ENCODE measurements around the gene SLC39A12.
A peak's percentile ranks its signal among the peaks of the same experiment; 100 is the strongest.

Gene SLC39A12

DNA sequence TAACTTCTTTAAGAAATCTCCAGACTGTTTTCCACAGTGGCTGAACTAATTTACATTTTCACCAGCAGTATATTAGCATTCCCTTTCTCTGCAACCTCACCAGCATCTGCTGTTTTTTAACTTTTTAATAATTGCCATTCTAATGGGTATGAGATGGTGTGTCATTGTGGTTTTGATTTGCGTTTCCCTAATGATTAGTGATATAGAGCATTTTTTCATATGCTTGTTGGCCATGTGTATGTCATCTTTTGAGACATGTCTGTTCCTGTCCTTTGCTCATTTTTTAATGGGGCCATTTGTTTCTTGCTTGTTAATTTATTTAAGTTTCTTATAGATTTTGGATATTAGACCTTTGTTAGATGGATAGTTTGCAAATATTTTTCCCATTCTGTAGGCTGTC lies 68.8 kb downstream of the SLC39A12 start:
- H3K36me3 ChIP-seq (ENCODE audit: control insufficient read depth, insufficient read depth, low read length), result no peaks in the 10 kb centered on the region
- no peak overlapping the region for H3K4me3 ChIP-seq (ENCODE audit: low read length)
- no peak overlapping the region for H3K27ac ChIP-seq (ENCODE audit: low read depth, low read length)
- H3K4me1 ChIP-seq (ENCODE audit: control insufficient read depth, insufficient read depth, low read length), result no peaks in the 10 kb centered on the region
- no peak overlapping the region for H3K9ac ChIP-seq (ENCODE audit: low read length)
- H3K27me3 ChIP-seq (ENCODE audit: control insufficient read depth, insufficient read depth, low read length), result no peaks in the 10 kb centered on the region

DNA sequence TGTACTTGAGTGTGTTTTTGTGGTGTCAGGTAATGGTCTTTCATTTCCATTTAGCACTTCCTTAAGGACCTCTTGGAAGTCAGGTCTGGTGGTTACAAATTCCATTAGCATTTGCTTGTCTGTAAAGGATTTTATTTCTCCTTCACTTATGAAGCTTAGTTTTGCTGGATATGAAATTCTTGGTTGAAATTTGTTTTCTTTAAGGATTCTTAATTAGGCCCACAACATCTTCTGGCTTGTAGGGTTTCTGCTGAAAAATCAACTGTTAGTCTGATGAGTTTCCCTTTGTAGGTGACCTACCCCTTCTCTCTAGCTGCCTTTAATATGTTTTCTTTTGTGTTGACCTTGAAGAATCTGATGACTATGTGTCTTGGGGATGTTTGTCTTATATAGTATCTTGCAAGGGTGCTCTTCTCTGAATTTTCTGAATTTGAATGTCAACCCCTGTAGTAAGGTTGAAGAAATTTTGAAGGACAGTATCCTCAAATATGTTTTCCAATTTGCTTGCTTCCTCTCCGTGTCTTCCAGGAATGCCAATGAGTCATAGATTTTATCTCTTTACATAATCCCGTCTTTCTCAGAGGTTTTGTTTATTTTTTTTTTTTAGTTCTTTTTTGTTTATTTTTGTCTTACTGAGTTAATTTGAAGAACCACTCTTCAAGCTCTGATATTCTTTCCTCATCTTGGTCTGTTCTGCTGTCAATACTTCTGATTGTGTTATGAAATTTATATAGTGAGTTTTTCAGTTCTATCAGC lies 70.2 kb downstream of the SLC39A12 start:
- no peak overlapping the region for H3K9ac ChIP-seq (ENCODE audit: low read length)
- H3K27me3 ChIP-seq (ENCODE audit: control insufficient read depth, insufficient read depth, low read length), result no peaks in the 10 kb centered on the region

DNA sequence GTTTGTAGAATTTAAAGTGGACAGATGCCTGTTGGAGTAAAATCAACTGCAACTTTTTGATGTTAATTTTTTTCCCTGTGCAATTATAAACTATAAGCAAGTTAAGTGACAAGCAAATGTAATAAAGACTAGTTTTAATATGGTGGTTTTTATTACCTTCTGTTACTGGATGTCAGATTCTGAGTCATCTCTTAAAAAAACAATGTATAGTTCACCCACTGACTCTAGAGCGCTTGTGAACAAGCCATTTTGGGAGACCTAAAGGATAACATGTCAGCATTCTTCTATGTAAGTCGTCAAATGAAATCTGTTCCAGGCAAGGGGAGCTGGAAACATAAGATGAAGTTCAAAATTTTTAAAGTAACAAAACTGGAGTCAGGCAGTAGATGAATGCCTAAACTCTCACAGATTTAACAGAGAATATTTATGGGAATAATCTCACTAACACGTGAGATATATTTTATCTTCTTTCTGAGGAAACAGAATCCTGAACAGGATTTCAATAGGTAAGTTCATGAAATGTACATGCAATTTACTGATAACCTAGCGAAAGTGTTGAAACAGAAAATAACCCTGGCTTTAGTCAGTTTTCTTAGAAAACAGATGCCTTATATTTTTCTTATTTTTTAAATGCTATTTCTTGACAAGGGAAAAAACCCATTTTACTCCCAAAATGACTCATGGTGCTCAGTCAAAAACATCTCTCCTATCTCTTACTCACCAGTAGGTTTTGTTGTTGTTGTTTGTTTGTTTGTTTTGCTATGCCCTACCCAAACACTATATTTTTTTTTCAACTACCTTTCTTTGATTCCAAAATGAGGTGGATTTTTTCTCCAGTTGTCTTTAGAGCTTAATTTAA lies 91.7 kb downstream of the SLC39A12 start:
- peaks cover 2% of the 10 kb centered on the region for H3K4me1 ChIP-seq (ENCODE audit: control insufficient read depth, insufficient read depth, low read length)
- H3K36me3 ChIP-seq (ENCODE audit: control insufficient read depth, insufficient read depth, low read length), result no peaks in the 10 kb centered on the region
- no peak overlapping the region for H3K4me3 ChIP-seq (ENCODE audit: low read length)
- no peaks in the 10 kb centered on the region for H3K27me3 ChIP-seq (ENCODE audit: control insufficient read depth, insufficient read depth, low read length)
- H3K9ac ChIP-seq (ENCODE audit: low read length), result no peak overlapping the region
- no peak overlapping the region for H3K27ac ChIP-seq (ENCODE audit: low read depth, low read length)

More for the DNA sequence above, 70.2 kb downstream of the SLC39A12 start:
- H3K36me3 ChIP-seq (ENCODE audit: control insufficient read depth, insufficient read depth, low read length), result no peaks in the 10 kb centered on the region
- H3K4me1 ChIP-seq (ENCODE audit: control insufficient read depth, insufficient read depth, low read length), result no peaks in the 10 kb centered on the region
- H3K4me3 ChIP-seq (ENCODE audit: low read length), result no peak overlapping the region
- H3K27ac ChIP-seq (ENCODE audit: low read depth, low read length), result no peak overlapping the region

- H3K27ac ChIP-seq (ENCODE audit: low read depth, low read length), result no peak overlapping the region
- no peak overlapping the region for H3K4me3 ChIP-seq (ENCODE audit: low read length)
- no peaks in the 10 kb centered on the region for H3K36me3 ChIP-seq (ENCODE audit: control insufficient read depth, insufficient read depth, low read length)
- peaks cover 2% of the 10 kb centered on the region for H3K4me1 ChIP-seq (ENCODE audit: control insufficient read depth, insufficient read depth, low read length)
- no peak overlapping the region for H3K9ac ChIP-seq (ENCODE audit: low read length)
- no peaks in the 10 kb centered on the region for H3K27me3 ChIP-seq (ENCODE audit: control insufficient read depth, insufficient read depth, low read length)
Observed at GRCh38 chr10:18044976-18045720, 93.4 kb downstream of the SLC39A12 start.

- Histone ChIP-seq H3K36me3 (ENCODE audit: control insufficient read depth, insufficient read depth, low read length) (no peaks in the 10 kb centered on the region), H3K4me1 (ENCODE audit: control insufficient read depth, insufficient read depth, low read length) (peaks cover 3% of the 10 kb centered on the region), H3K9ac (ENCODE audit: low read length) (no peak overlapping the region), H3K27me3 (ENCODE audit: control insufficient read depth, insufficient read depth, low read length) (no peaks in the 10 kb centered on the region), H3K4me3 (ENCODE audit: low read length) (no peak overlapping the region), H3K27ac (ENCODE audit: low read depth, low read length) (no peak overlapping the region)
Observed at GRCh38 chr10:18056583-18056982, 104.9 kb downstream of the SLC39A12 start.

DNA sequence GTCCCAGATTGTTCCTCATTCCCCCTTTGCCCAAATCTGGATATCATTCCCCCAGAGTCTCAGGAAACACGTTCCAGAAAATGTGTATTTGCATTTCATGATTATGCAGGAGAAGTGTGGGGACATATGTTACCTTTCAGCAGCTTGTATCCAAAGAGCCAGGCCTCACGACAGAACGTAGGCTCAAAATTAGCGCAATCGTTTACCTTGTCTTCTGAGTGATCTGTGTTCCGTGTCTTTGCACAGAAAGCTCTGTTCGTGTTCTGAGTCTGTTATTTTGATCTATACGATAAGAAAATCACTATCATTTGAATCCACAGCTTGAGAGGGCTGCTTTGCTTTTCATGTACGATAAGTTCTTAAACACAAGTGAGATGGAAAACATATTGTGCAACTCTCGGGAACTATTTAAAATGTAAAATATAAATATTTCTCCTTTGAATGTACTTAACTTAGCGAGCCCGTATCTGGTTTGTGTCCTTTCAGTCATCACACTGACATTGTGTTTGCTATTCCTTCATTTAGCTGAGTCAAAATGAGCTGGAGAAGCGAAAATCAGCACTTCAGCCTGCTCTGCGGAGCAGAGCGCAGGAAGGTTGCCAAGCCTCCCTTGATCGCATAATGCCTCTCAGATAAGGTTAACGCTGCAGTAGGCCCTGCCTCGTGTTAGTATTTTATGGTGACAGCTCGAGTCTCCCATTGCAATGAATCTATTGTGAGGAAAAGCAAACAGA lies 108.3 kb downstream of the SLC39A12 start:
- H3K4me1 ChIP-seq (ENCODE audit: control insufficient read depth, insufficient read depth, low read length), result peaks cover 3% of the 10 kb centered on the region
- H3K4me3 ChIP-seq (ENCODE audit: low read length), result no peak overlapping the region
- no peaks in the 10 kb centered on the region for H3K36me3 ChIP-seq (ENCODE audit: control insufficient read depth, insufficient read depth, low read length)
- no peak overlapping the region for H3K9ac ChIP-seq (ENCODE audit: low read length)
- H3K27ac ChIP-seq (ENCODE audit: low read depth, low read length), result peak overlapping the region; percentile 70
- H3K27me3 ChIP-seq (ENCODE audit: control insufficient read depth, insufficient read depth, low read length), result no peaks in the 10 kb centered on the region

- Histone ChIP-seq H3K4me3 (ENCODE audit: low read length) (no peak overlapping the region), H3K27ac (ENCODE audit: low read depth, low read length) (no peak overlapping the region), H3K36me3 (ENCODE audit: control insufficient read depth, insufficient read depth, low read length) (no peaks in the 10 kb centered on the region), H3K4me1 (ENCODE audit: control insufficient read depth, insufficient read depth, low read length) (no peaks in the 10 kb centered on the region), H3K9ac (ENCODE audit: low read length) (no peak overlapping the region), H3K27me3 (ENCODE audit: control insufficient read depth, insufficient read depth, low read length) (no peaks in the 10 kb centered on the region)
Observed at GRCh38 chr10:18066947-18067346, 115.2 kb downstream of the SLC39A12 start.

DNA sequence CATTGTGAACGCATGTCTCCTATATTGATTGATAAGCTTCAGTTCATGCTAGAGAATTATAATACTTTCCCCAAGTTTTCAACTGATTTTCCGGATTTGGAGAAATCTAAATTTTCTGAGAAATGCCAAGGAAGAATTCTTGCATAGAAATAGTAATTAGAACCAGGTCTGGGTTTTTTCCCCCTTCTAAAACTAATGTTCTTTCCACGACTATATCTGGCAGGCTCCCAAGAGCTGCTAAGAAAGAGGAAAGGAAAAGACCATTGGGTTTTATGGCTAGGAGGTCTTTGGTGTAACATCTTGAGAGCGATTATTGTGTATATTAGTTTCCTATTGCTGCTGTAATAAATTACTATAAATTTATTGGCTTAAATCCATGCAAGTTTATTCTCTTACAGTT lies 116.7 kb downstream of the SLC39A12 start:
- Histone ChIP-seq H3K36me3 (ENCODE audit: control insufficient read depth, insufficient read depth, low read length) (no peaks in the 10 kb centered on the region), H3K27me3 (ENCODE audit: control insufficient read depth, insufficient read depth, low read length) (no peaks in the 10 kb centered on the region), H3K9ac (ENCODE audit: low read length) (no peak overlapping the region)

GRCh38 chr10:18071591-18071990 lies 119.9 kb downstream of the SLC39A12 start:
- no peak overlapping the region for H3K27ac ChIP-seq (ENCODE audit: low read depth, low read length)
- no peaks in the 10 kb centered on the region for H3K4me1 ChIP-seq (ENCODE audit: control insufficient read depth, insufficient read depth, low read length)
- H3K9ac ChIP-seq (ENCODE audit: low read length), result no peak overlapping the region
- H3K36me3 ChIP-seq (ENCODE audit: control insufficient read depth, insufficient read depth, low read length), result no peaks in the 10 kb centered on the region
- H3K27me3 ChIP-seq (ENCODE audit: control insufficient read depth, insufficient read depth, low read length), result no peaks in the 10 kb centered on the region
- no peak overlapping the region for H3K4me3 ChIP-seq (ENCODE audit: low read length)

More for the DNA sequence above, 116.7 kb downstream of the SLC39A12 start:
- H3K4me1 ChIP-seq (ENCODE audit: control insufficient read depth, insufficient read depth, low read length), result no peaks in the 10 kb centered on the region
- no peak overlapping the region for H3K4me3 ChIP-seq (ENCODE audit: low read length)
- no peak overlapping the region for H3K27ac ChIP-seq (ENCODE audit: low read depth, low read length)

DNA sequence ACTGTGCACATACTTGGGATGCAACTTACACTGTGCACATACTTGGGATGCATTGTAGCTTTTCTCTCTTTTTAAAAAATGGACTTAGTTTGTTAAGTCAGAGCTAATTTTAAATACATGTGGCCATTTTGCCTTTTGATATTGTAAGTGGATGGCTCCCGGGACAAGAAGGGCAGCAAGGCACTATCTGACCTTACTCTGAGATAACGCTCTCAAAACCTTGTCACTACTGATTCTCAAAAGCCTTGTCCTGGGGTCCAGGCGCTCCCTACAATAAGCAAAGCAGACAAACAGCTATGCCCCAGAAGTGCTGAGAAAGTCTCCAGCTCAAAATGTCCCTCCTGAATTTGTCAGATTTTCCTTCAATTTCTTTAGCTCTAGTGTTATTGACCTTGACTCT lies 121.6 kb downstream of the SLC39A12 start:
- Histone ChIP-seq H3K9ac (ENCODE audit: low read length) (no peak overlapping the region), H3K27me3 (ENCODE audit: control insufficient read depth, insufficient read depth, low read length) (no peaks in the 10 kb centered on the region), H3K36me3 (ENCODE audit: control insufficient read depth, insufficient read depth, low read length) (no peaks in the 10 kb centered on the region), H3K4me3 (ENCODE audit: low read length) (no peak overlapping the region), H3K27ac (ENCODE audit: low read depth, low read length) (no peak overlapping the region), H3K4me1 (ENCODE audit: control insufficient read depth, insufficient read depth, low read length) (no peaks in the 10 kb centered on the region)

DNA sequence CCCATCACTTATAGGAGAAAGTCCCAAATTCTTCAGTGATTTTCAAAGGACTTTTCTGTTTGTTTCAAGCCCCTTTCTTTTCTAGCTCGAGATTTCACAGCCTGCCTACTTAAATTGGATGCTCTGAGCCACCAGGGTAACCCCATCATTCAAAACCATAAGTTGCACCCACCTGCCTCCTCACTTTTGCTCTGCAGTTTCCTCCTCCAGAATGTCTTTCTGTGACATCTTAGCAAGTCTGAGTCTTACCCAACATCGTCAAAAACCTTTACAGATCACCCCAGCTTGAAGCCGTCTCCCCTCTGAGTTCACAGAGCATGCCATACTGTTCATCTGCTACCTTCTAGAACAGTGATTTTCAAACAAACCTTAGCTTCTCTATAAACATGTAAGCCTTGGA lies 124.2 kb downstream of the SLC39A12 start:
- no peaks in the 10 kb centered on the region for H3K36me3 ChIP-seq (ENCODE audit: control insufficient read depth, insufficient read depth, low read length)
- H3K4me3 ChIP-seq (ENCODE audit: low read length), result no peak overlapping the region
- H3K4me1 ChIP-seq (ENCODE audit: control insufficient read depth, insufficient read depth, low read length), result no peaks in the 10 kb centered on the region
- H3K27me3 ChIP-seq (ENCODE audit: control insufficient read depth, insufficient read depth, low read length), result no peaks in the 10 kb centered on the region
- no peak overlapping the region for H3K27ac ChIP-seq (ENCODE audit: low read depth, low read length)
- no peak overlapping the region for H3K9ac ChIP-seq (ENCODE audit: low read length)
